ENCODE results near the gene PLEKHH2. TPM values are rescaled to one million over a fixed set of nuclear protein-coding genes. Genes with fewer than 3 reads are reported as not detected.

The PLEKHH2 gene
- total and polyA plus RNA-seq, 4 donors, result 2.9 to 38.0 (median 27.2) TPM

GRCh38 chr2:43754180-43754579, 117.1 kb downstream of the PLEKHH2 start:
- DNase-seq, result no peak
- Histone ChIP-seq H3K4me3 (ENCODE audit: low read length in 2 of 2) (no peak overlapping the region), H3K4me1 (ENCODE audit: control insufficient read depth in 1 of 2, insufficient read depth in 2 of 2, low read length in 2 of 2) (peaks cover 0 to 2% of the 10 kb centered on the region in 2 donors), H3K27me3 (ENCODE audit: control insufficient read depth in 1 of 2, insufficient read depth in 2 of 2, low read length in 1 of 2) (no peaks in the 10 kb centered on the region), H3K27ac (ENCODE audit: low read depth in 1 of 2, low read length in 2 of 2) (no peak overlapping the region), H3K9me3 (ENCODE audit: control insufficient read depth, low read length) (no peaks in the 10 kb centered on the region), H3K36me3 (ENCODE audit: control insufficient read depth in 1 of 2, insufficient read depth in 2 of 2, low read length in 1 of 2) (peaks cover 0 to 3% of the 10 kb centered on the region in 2 donors)
- intact Hi-C loops (cut with DNase I), result no loop called here
- WGBS, 2 donors, result 77 to 81% methylated on average over 7 of the region's 7 CpGs
- ATAC-seq (ENCODE audit: low FRiP score), result no peak

- H3K4me3 ChIP-seq (ENCODE audit: low read length in 2 of 2), result no peak overlapping the region
- H3K27me3 ChIP-seq (ENCODE audit: control insufficient read depth in 1 of 2, insufficient read depth in 2 of 2, low read length in 1 of 2), result no peaks in the 10 kb centered on the region
- DNase-seq (no peak), ATAC-seq (ENCODE audit: low FRiP score) (peak; percentile 69)
- H3K9me3 ChIP-seq (ENCODE audit: control insufficient read depth, low read length), result no peaks in the 10 kb centered on the region
- peaks cover 0 to 3% of the 10 kb centered on the region in 2 donors for H3K36me3 ChIP-seq (ENCODE audit: control insufficient read depth in 1 of 2, insufficient read depth in 2 of 2, low read length in 1 of 2)
- WGBS, 2 donors, result 15 to 32% methylated on average over 3 of the region's 3 CpGs
- intact Hi-C loops (cut with DNase I), result no loop called here
- no peak overlapping the region for H3K27ac ChIP-seq (ENCODE audit: low read depth in 1 of 2, low read length in 2 of 2)
- peaks cover 0 to 3% of the 10 kb centered on the region in 2 donors for H3K4me1 ChIP-seq (ENCODE audit: control insufficient read depth in 1 of 2, insufficient read depth in 2 of 2, low read length in 2 of 2)
These were observed 121.7 kb downstream of the PLEKHH2 start for GRCh38 chr2:43758739-43759138.

- Histone ChIP-seq H3K27ac (ENCODE audit: low read depth in 1 of 2, low read length in 2 of 2) (no peak overlapping the region), H3K4me3 (ENCODE audit: low read length in 2 of 2) (no peak overlapping the region), H3K4me1 (ENCODE audit: control insufficient read depth in 1 of 2, insufficient read depth in 2 of 2, low read length in 2 of 2) (peaks cover 0 to 3% of the 10 kb centered on the region in 2 donors), H3K9me3 (ENCODE audit: control insufficient read depth, low read length) (no peaks in the 10 kb centered on the region), H3K36me3 (ENCODE audit: control insufficient read depth in 1 of 2, insufficient read depth in 2 of 2, low read length in 1 of 2) (peaks cover 0 to 3% of the 10 kb centered on the region in 2 donors), H3K27me3 (ENCODE audit: control insufficient read depth in 1 of 2, insufficient read depth in 2 of 2, low read length in 1 of 2) (no peaks in the 10 kb centered on the region)
- DNase-seq (no peak), ATAC-seq (ENCODE audit: low FRiP score) (peak; percentile 49)
- intact Hi-C loops (cut with DNase I), result no loop called here
These were observed 122.1 kb downstream of the PLEKHH2 start for GRCh38 chr2:43759195-43759594.

GRCh38 chr2:43762286-43762685, 125.2 kb downstream of the PLEKHH2 start:
- Histone ChIP-seq H3K9me3 (ENCODE audit: control insufficient read depth, low read length) (no peaks in the 10 kb centered on the region), H3K27me3 (ENCODE audit: control insufficient read depth in 1 of 2, insufficient read depth in 2 of 2, low read length in 1 of 2) (no peaks in the 10 kb centered on the region), H3K36me3 (ENCODE audit: control insufficient read depth in 1 of 2, insufficient read depth in 2 of 2, low read length in 1 of 2) (no peaks in the 10 kb centered on the region), H3K4me1 (ENCODE audit: control insufficient read depth in 1 of 2, insufficient read depth in 2 of 2, low read length in 2 of 2) (peaks cover 0 to 7% of the 10 kb centered on the region in 2 donors), H3K27ac (ENCODE audit: low read depth in 1 of 2, low read length in 2 of 2) (no peak overlapping the region), H3K4me3 (ENCODE audit: low read length in 2 of 2) (no peak overlapping the region)
- no peak for DNase-seq
- ATAC-seq (ENCODE audit: low FRiP score), result no peak
- WGBS, 2 donors, result 21 to 22% methylated on average over 3 of the region's 3 CpGs
- intact Hi-C loops (cut with DNase I), result no loop called here

GRCh38 chr2:43763091-43763490, 126.0 kb downstream of the PLEKHH2 start:
- intact Hi-C loops (cut with DNase I), result no loop called here
- Histone ChIP-seq H3K4me1 (ENCODE audit: control insufficient read depth in 1 of 2, insufficient read depth in 2 of 2, low read length in 2 of 2) (peaks cover 0 to 7% of the 10 kb centered on the region in 2 donors), H3K9me3 (ENCODE audit: control insufficient read depth, low read length) (no peaks in the 10 kb centered on the region), H3K27ac (ENCODE audit: low read depth in 1 of 2, low read length in 2 of 2) (no peak overlapping the region), H3K27me3 (ENCODE audit: control insufficient read depth in 1 of 2, insufficient read depth in 2 of 2, low read length in 1 of 2) (no peaks in the 10 kb centered on the region), H3K4me3 (ENCODE audit: low read length in 2 of 2) (no peak overlapping the region), H3K36me3 (ENCODE audit: control insufficient read depth in 1 of 2, insufficient read depth in 2 of 2, low read length in 1 of 2) (no peaks in the 10 kb centered on the region)
- WGBS, 2 donors, result 100% methylated on average over 2 of the region's 2 CpGs
- DNase-seq (no peak), ATAC-seq (ENCODE audit: low FRiP score) (no peak)

GRCh38 chr2:43764086-43764705, 127.1 kb downstream of the PLEKHH2 start:
- WGBS, 2 donors, result 0 to 4% methylated on average over 1 of the region's 1 CpG
- Histone ChIP-seq H3K27ac (ENCODE audit: low read depth in 1 of 2, low read length in 2 of 2) (no peak overlapping the region), H3K4me1 (ENCODE audit: control insufficient read depth in 1 of 2, insufficient read depth in 2 of 2, low read length in 2 of 2) (peaks cover 0 to 4% of the 10 kb centered on the region in 2 donors), H3K9me3 (ENCODE audit: control insufficient read depth, low read length) (no peaks in the 10 kb centered on the region), H3K27me3 (ENCODE audit: control insufficient read depth in 1 of 2, insufficient read depth in 2 of 2, low read length in 1 of 2) (no peaks in the 10 kb centered on the region), H3K36me3 (ENCODE audit: control insufficient read depth in 1 of 2, insufficient read depth in 2 of 2, low read length in 1 of 2) (no peaks in the 10 kb centered on the region), H3K4me3 (ENCODE audit: low read length in 2 of 2) (no peak overlapping the region)
- DNase-seq (no peak), ATAC-seq (ENCODE audit: low FRiP score) (no peak)
- intact Hi-C loops (cut with DNase I), result no loop called here

- intact Hi-C loops (cut with DNase I), result no loop called here
- Histone ChIP-seq H3K4me1 (ENCODE audit: control insufficient read depth in 1 of 2, insufficient read depth in 2 of 2, low read length in 2 of 2) (peaks cover 0 to 4% of the 10 kb centered on the region in 2 donors), H3K27me3 (ENCODE audit: control insufficient read depth in 1 of 2, insufficient read depth in 2 of 2, low read length in 1 of 2) (no peaks in the 10 kb centered on the region), H3K27ac (ENCODE audit: low read depth in 1 of 2, low read length in 2 of 2) (no peak overlapping the region), H3K36me3 (ENCODE audit: control insufficient read depth in 1 of 2, insufficient read depth in 2 of 2, low read length in 1 of 2) (no peaks in the 10 kb centered on the region), H3K4me3 (ENCODE audit: low read length in 2 of 2) (no peak overlapping the region), H3K9me3 (ENCODE audit: control insufficient read depth, low read length) (no peaks in the 10 kb centered on the region)
- ATAC-seq (ENCODE audit: low FRiP score), result no peak
- WGBS, 2 donors, result 94% methylated on average over 4 of the region's 4 CpGs
- DNase-seq, result no peak
These were observed 128.9 kb downstream of the PLEKHH2 start for GRCh38 chr2:43766006-43766405.

- H3K4me3 ChIP-seq (ENCODE audit: low read length in 2 of 2), result peak within 1 kb of the TSS; percentile 68 to 69
- ATAC-seq (ENCODE audit: low FRiP score) (peak; percentile 98), DNase-seq (peak; percentile 91 to 94)
- intact Hi-C loops (cut with DNase I), result no loop called here
- WGBS, 2 donors, result 0 to 1% methylated on average over 31 of the region's 31 CpGs
- peak within 1 kb of the TSS in 1 of 2 donors; percentile 60 for H3K27ac ChIP-seq (ENCODE audit: low read depth in 1 of 2, low read length in 2 of 2)
- no peaks in the 10 kb centered on the region for H3K4me1 ChIP-seq (ENCODE audit: control insufficient read depth in 1 of 2, insufficient read depth in 2 of 2, low read length in 2 of 2)
- no peaks in the 10 kb centered on the region for H3K9me3 ChIP-seq (ENCODE audit: control insufficient read depth, low read length)
- H3K36me3 ChIP-seq (ENCODE audit: control insufficient read depth in 1 of 2, insufficient read depth in 2 of 2, low read length in 1 of 2), result peaks cover 0 to 2% of the 10 kb centered on the region in 2 donors
- H3K27me3 ChIP-seq (ENCODE audit: control insufficient read depth in 1 of 2, insufficient read depth in 2 of 2, low read length in 1 of 2), result no peaks in the 10 kb centered on the region
These were observed 137.0 kb downstream of the PLEKHH2 start, which contains the start of gene DYNC2LI1 for GRCh38 chr2:43773876-43774613. Gene DYNC2LI1, plus strand, starts transcription at chr2:43774039. Its CDS starts 100 bp downstream, at chr2:43774139.

- 25 to 28% methylated on average over 7 of the region's 7 CpGs for WGBS, 2 donors
- Histone ChIP-seq H3K4me1 (ENCODE audit: control insufficient read depth in 1 of 2, insufficient read depth in 2 of 2, low read length in 2 of 2) (no peaks in the 10 kb centered on the region), H3K4me3 (ENCODE audit: low read length in 2 of 2) (peak overlapping the region; percentile 68 to 69), H3K27me3 (ENCODE audit: control insufficient read depth in 1 of 2, insufficient read depth in 2 of 2, low read length in 1 of 2) (no peaks in the 10 kb centered on the region), H3K9me3 (ENCODE audit: control insufficient read depth, low read length) (no peaks in the 10 kb centered on the region), H3K27ac (ENCODE audit: low read depth in 1 of 2, low read length in 2 of 2) (no peak overlapping the region), H3K36me3 (ENCODE audit: control insufficient read depth in 1 of 2, insufficient read depth in 2 of 2, low read length in 1 of 2) (peaks cover 0 to 2% of the 10 kb centered on the region in 2 donors)
- no peak for ATAC-seq (ENCODE audit: low FRiP score)
- no peak for DNase-seq
- intact Hi-C loops (cut with DNase I), result no loop called here
These were observed 137.6 kb downstream of the PLEKHH2 start for GRCh38 chr2:43774617-43775016.
